Cardiac muscle cell (in vitro differentiated cells and primary cell): Measurements from ENCODE around the gene SSUH2. TPM values are rescaled to one million over a fixed set of nuclear protein-coding genes. Genes with fewer than 3 reads are reported as not detected.

Experiments
- DNase-seq, 2 donors: peaks; one replicate each; pipeline versions ENCODE4 v3.0.0 to v3.0.0-alpha.2; 2010 to 2017; ENCODE audit warnings: low read depth in 1 of 2, low spot score in 1 of 2
- H3K27ac ChIP-seq: fragments of 200-600 bp; sonication (generic); 2 replicates; pipeline ENCODE4 v1.5.1; 2016
- H3K27me3 ChIP-seq: fragments of 200-600 bp; sonication (generic); 2 replicates; pipeline ENCODE4 v1.6.0; 2016; ENCODE audit warnings: control low read depth
- H3K36me3 ChIP-seq: fragments of 200-600 bp; sonication (generic); 2 replicates; pipeline ENCODE4 v1.5.1; 2016; ENCODE audit warnings: control low read depth
- H3K4me1 ChIP-seq: fragments of 200-600 bp; sonication (generic); 2 replicates; pipeline ENCODE4 v1.8.1; 2017; ENCODE audit warnings: low read depth, mild to moderate bottlenecking, mixed run types
- H3K4me3 ChIP-seq: fragments of 200-600 bp; sonication (generic); 2 replicates; pipeline ENCODE4 v1.5.1; 2016; ENCODE audit warnings: mild to moderate bottlenecking
- H3K9me3 ChIP-seq: fragments of 200-600 bp; sonication (generic); 2 replicates; pipeline ENCODE4 v1.5.1; 2017; ENCODE audit warnings: low read depth, mild to moderate bottlenecking, control low read depth
- CTCF ChIP-seq: IDR thresholded peaks from 2 replicates; pipeline ENCODE4 v1.5.1; 2012; ENCODE audit warnings: low read depth, mild to moderate bottlenecking, low read length
- polyA plus RNA-seq: library from polyadenylated mRNA; unstranded; fragments of >200 nt; fragmentation: Nextera tagmentation; extraction: Ambion mirVana; gene quantifications from 2 replicates; pipeline ENCODE4 v1.2.1, GENCODE V29; 2016
- total RNA-seq: library from RNA; depleted of rRNA; stranded (reverse); fragments of >200 nt; gene quantifications from 2 replicates; pipeline ENCODE4 v1.2.3, GENCODE V29; 2016

The SSUH2 gene
- total and polyA plus RNA-seq, 2 experiments from 2014 or later, result 0.33 TPM; not detected in 1

- H3K36me3 ChIP-seq, result no peaks in the 10 kb centered on the region
- no peak for TF ChIP-seq CTCF
- H3K27me3 ChIP-seq, result no peaks in the 10 kb centered on the region
- no peak overlapping the region for H3K4me3 ChIP-seq
- no peak for DNase-seq
- no peaks in the 10 kb centered on the region for H3K9me3 ChIP-seq
- no peak overlapping the region for H3K27ac ChIP-seq
- no peaks in the 10 kb centered on the region for H3K4me1 ChIP-seq
These were observed 64.7 kb downstream of the SSUH2 start for GRCh38 chr3:8579943-8580342.

DNA sequence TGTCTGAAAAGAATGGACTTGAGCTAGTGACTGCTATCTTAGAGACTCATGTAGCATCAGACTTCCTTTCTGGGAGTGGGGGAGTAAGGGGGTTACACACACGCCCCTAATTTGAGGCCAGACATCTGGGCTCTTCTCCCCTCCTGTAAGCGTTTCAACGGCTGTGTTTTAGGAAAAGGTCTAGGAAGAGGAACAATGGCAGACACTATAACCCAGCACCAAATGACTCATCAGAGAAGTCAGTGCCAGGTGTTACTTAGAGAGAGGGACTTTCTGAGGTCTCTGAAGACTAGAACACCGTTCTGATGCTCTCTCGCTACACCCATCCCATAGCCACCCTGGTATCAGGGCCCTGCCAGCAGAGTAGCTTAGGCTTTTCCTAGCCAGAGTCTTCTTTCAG, 65.5 kb downstream of the SSUH2 start:
- DNase-seq, result no peak
- no peak for TF ChIP-seq CTCF
- Histone ChIP-seq H3K27ac (no peak overlapping the region), H3K36me3 (no peaks in the 10 kb centered on the region), H3K9me3 (no peaks in the 10 kb centered on the region), H3K4me1 (no peaks in the 10 kb centered on the region), H3K27me3 (no peaks in the 10 kb centered on the region), H3K4me3 (no peak overlapping the region)

DNA sequence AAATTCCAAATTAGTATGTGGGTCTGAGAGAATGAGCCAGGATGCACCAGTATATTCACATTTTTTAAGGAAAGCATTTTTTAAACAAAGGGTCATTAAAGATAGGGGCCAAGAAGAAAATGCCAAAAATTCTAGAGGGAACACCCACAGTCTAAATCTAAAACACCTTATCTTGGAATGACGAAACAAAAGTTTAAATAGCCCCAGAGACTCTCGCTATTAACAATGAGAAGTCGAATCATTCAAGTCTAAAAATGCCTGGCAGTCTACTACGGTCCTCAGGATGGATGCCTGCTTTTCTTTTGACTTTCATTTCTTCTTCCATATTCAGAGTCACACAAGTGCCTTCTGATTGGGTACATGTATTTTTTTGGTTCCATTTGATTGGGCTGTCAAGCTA, 66.3 kb downstream of the SSUH2 start:
- H3K4me1 ChIP-seq, result no peaks in the 10 kb centered on the region
- no peak for TF ChIP-seq CTCF
- no peak overlapping the region for H3K4me3 ChIP-seq
- H3K9me3 ChIP-seq, result no peaks in the 10 kb centered on the region
- DNase-seq, result peak in 1 of 2 donors; percentile 60
- no peaks in the 10 kb centered on the region for H3K27me3 ChIP-seq
- no peak overlapping the region for H3K27ac ChIP-seq
- no peaks in the 10 kb centered on the region for H3K36me3 ChIP-seq

- Histone ChIP-seq H3K9me3 (no peaks in the 10 kb centered on the region), H3K36me3 (no peaks in the 10 kb centered on the region), H3K4me1 (no peaks in the 10 kb centered on the region), H3K27ac (no peak overlapping the region), H3K4me3 (no peak overlapping the region), H3K27me3 (no peaks in the 10 kb centered on the region)
- no peak for TF ChIP-seq CTCF
- peak in 1 of 2 donors; percentile 54 for DNase-seq
These were observed 67.6 kb downstream of the SSUH2 start for GRCh38 chr3:8576841-8577571.

GRCh38 chr3:8576436-8576835, 68.2 kb downstream of the SSUH2 start:
- Histone ChIP-seq H3K4me1 (no peaks in the 10 kb centered on the region), H3K9me3 (no peaks in the 10 kb centered on the region), H3K27ac (no peak overlapping the region), H3K27me3 (no peaks in the 10 kb centered on the region), H3K4me3 (no peak overlapping the region), H3K36me3 (no peaks in the 10 kb centered on the region)
- no peak for DNase-seq
- no peak for TF ChIP-seq CTCF
